SK-N-SH treated with all-trans-retinoic acid at 6 μM for 48 hours (cell line): Measurements from ENCODE around the gene DGKG.

Source experiments
- ATAC-seq: fragments of 200-7000 bp; cut with Tn5 transposase; 3 replicates; pipeline ENCODE4 v1.9.1; 2020; ENCODE audit warnings: mild to moderate bottlenecking, moderate library complexity
- ARNTL ChIP-seq: fragments of 450-650 bp; formaldehyde crosslinking; IDR thresholded peaks from 2 replicates; pipeline ENCODE4 v1.5.0; 2020; ENCODE audit warnings: low read depth, mild to moderate bottlenecking, moderate library complexity, borderline replicate concordance
- BACH2 ChIP-seq: fragments of 250-450 bp; sonication (Bioruptor Pico); IDR thresholded peaks from 2 replicates; pipeline ENCODE4 v1.9.0; 2021; ENCODE audit warnings: mild to moderate bottlenecking, borderline replicate concordance
- CREB5 ChIP-seq: fragments of 250-450 bp; sonication (Bioruptor Pico); IDR thresholded peaks from 2 replicates; pipeline ENCODE4 v1.5.1; 2020; ENCODE audit warnings: low read depth, mild to moderate bottlenecking, moderate library complexity
- CSDC2 ChIP-seq: fragments of 250-450 bp; sonication (Bioruptor Pico); IDR thresholded peaks from 2 replicates; pipeline ENCODE4 v1.5.0; 2020; ENCODE audit warnings: mild to moderate bottlenecking, moderate library complexity
- CSRNP3 ChIP-seq: fragments of 250-450 bp; sonication (Bioruptor Pico); IDR thresholded peaks from 2 replicates; pipeline ENCODE4 v1.5.1; 2021; ENCODE audit warnings: mild to moderate bottlenecking, moderate library complexity
- ESRRG ChIP-seq: fragments of 250-450 bp; sonication (Bioruptor Pico); IDR thresholded peaks from 2 replicates; pipeline ENCODE4 v1.6.1; 2021; ENCODE audit warnings: mild to moderate bottlenecking
- GLIS3 ChIP-seq: fragments of 250-450 bp; sonication (Bioruptor Pico); IDR thresholded peaks from 2 replicates; pipeline ENCODE4 v1.5.0; 2020; ENCODE audit warnings: mild to moderate bottlenecking, moderate library complexity
- ISL1 ChIP-seq: fragments of 250-450 bp; sonication (Bioruptor Pico); IDR thresholded peaks from 2 replicates; pipeline ENCODE4 v2.1.2; 2022; ENCODE audit warnings: mild to moderate bottlenecking, moderate library complexity
- PATZ1 ChIP-seq: fragments of 250-450 bp; sonication (Bioruptor Pico); IDR thresholded peaks from 2 replicates; pipeline ENCODE4 v1.8.0; 2020; ENCODE audit warnings: mild to moderate bottlenecking, moderate library complexity, borderline replicate concordance
- POU6F1 ChIP-seq: fragments of 250-450 bp; sonication (Bioruptor Pico); IDR thresholded peaks from 2 replicates; pipeline ENCODE4 v1.8.0; 2021; ENCODE audit warnings: low read depth, mild to moderate bottlenecking, moderate library complexity, borderline replicate concordance
- PPARA ChIP-seq: fragments of 250-450 bp; sonication (Bioruptor Pico); IDR thresholded peaks from 2 replicates; pipeline ENCODE4 v1.5.0; 2020; ENCODE audit warnings: mild to moderate bottlenecking, borderline replicate concordance
- SNAI2 ChIP-seq: fragments of 250-450 bp; sonication (Bioruptor Pico); IDR thresholded peaks from 2 replicates; pipeline ENCODE4 v1.5.0; 2020; ENCODE audit warnings: mild to moderate bottlenecking, moderate library complexity
- TCF4 ChIP-seq: fragments of 250-450 bp; sonication (Bioruptor Pico); IDR thresholded peaks from 2 replicates; pipeline ENCODE4 v1.8.0; 2021; ENCODE audit warnings: mild to moderate bottlenecking, moderate library complexity, borderline replicate concordance
- TSHZ2 ChIP-seq: fragments of 250-450 bp; sonication (Bioruptor Pico); IDR thresholded peaks from 2 replicates; pipeline ENCODE4 v1.5.0; 2020; ENCODE audit warnings: mild to moderate bottlenecking, moderate library complexity
- ZC3H10 ChIP-seq: fragments of 250-450 bp; sonication (Bioruptor Pico); IDR thresholded peaks from 2 replicates; pipeline ENCODE4 v1.5.1; 2021; ENCODE audit warnings: mild to moderate bottlenecking, moderate library complexity
- ZFP3 ChIP-seq: fragments of 250-450 bp; sonication (Bioruptor Pico); IDR thresholded peaks from 2 replicates; pipeline ENCODE4 v1.5.0; 2020; ENCODE audit warnings: mild to moderate bottlenecking, moderate library complexity
- ZFP30 ChIP-seq: fragments of 450-650 bp; formaldehyde crosslinking; IDR thresholded peaks from 2 replicates; pipeline ENCODE4 v1.5.0; 2022; ENCODE audit warnings: mild to moderate bottlenecking, moderate library complexity
- ZNF565 ChIP-seq: fragments of 450-650 bp; formaldehyde crosslinking; conservative IDR thresholded peaks from 2 replicates; pipeline ENCODE4 v1.5.0; 2020; ENCODE audit warnings: low read depth, mild to moderate bottlenecking, moderate library complexity
- ZNF70 ChIP-seq: fragments of 450-650 bp; formaldehyde crosslinking; IDR thresholded peaks from 2 replicates; pipeline ENCODE4 v1.5.0; 2020; ENCODE audit warnings: mild to moderate bottlenecking, moderate library complexity
- ZNF8 ChIP-seq: fragments of 450-650 bp; formaldehyde crosslinking; IDR thresholded peaks from 2 replicates; pipeline ENCODE4 v1.5.0; 2020; ENCODE audit warnings: mild to moderate bottlenecking, moderate library complexity

DGKG gene

GRCh38 chr3:186119499-186119898, 242.5 kb downstream of the DGKG start:
- ATAC-seq: no peak
- TF ChIP-seq PATZ1 (CRISPR knock-in tag) (no peak), ZFP3 (CRISPR knock-in tag) (no peak), PPARA (no peak), ZNF565 (CRISPR knock-in tag) (no peak), POU6F1 (no peak), ZNF70 (no peak), TCF4 (CRISPR knock-in tag) (no peak), BACH2 (CRISPR knock-in tag) (no peak), ZFP30 (CRISPR knock-in tag) (no peak), ZC3H10 (CRISPR knock-in tag) (no peak), ISL1 (CRISPR knock-in tag) (no peak), ESRRG (CRISPR knock-in tag) (no peak)

GRCh38 chr3:186118692-186119091, 243.3 kb downstream of the DGKG start:
- TF ChIP-seq ZNF565 (CRISPR knock-in tag) (no peak), CREB5 (CRISPR knock-in tag) (no peak), ZNF70 (no peak), ARNTL (CRISPR knock-in tag) (no peak), ZFP3 (CRISPR knock-in tag) (no peak), SNAI2 (CRISPR knock-in tag) (no peak), GLIS3 (CRISPR knock-in tag) (no peak), TSHZ2 (CRISPR knock-in tag) (no peak), ZC3H10 (CRISPR knock-in tag) (no peak), PATZ1 (CRISPR knock-in tag) (no peak)
- no peak for ATAC-seq

GRCh38 chr3:186117521-186118134, 244.4 kb downstream of the DGKG start:
- no peak for TF ChIP-seq ESRRG (CRISPR knock-in tag)
- no peak for TF ChIP-seq BACH2 (CRISPR knock-in tag)
- no peak for ATAC-seq

- ATAC-seq: no peak
- TF ChIP-seq ISL1 (CRISPR knock-in tag) (no peak), ZFP3 (CRISPR knock-in tag) (no peak), ZNF70 (no peak), CSRNP3 (CRISPR knock-in tag) (no peak), TCF4 (CRISPR knock-in tag) (no peak), CREB5 (CRISPR knock-in tag) (no peak), ESRRG (CRISPR knock-in tag) (no peak), BACH2 (CRISPR knock-in tag) (no peak), ZC3H10 (CRISPR knock-in tag) (no peak), ZNF565 (CRISPR knock-in tag) (no peak), ZNF8 (CRISPR knock-in tag) (no peak), GLIS3 (CRISPR knock-in tag) (no peak), PPARA (no peak), CSDC2 (CRISPR knock-in tag) (no peak)
Observed at GRCh38 chr3:186115239-186115996, 246.6 kb downstream of the DGKG start.
